Posterior vena cava (tissue), 2 donors: ENCODE results near the gene PGLYRP2. TPM values are rescaled to one million over a fixed set of nuclear protein-coding genes. Genes with fewer than 3 reads are reported as not detected.

Source experiments
- DNase-seq: peaks from one replicate; pipeline ENCODE4 v3.0.0-alpha.2; 2020; ENCODE audit warnings: low spot score
- intact Hi-C, 2 donors: fragments of 100-400 bp; cut with DNase I; formaldehyde crosslinking; loops; one replicate each; pipeline versions ENCODE4 v1.14.1 to v1.14.2; 2022 to 2023
- total RNA-seq, 2 donors: library from RNA; stranded (reverse); fragmentation: NEBNext Ultra II Directional; extraction: Animal tissue kit (Norgen Biotek cat#: 25700); gene quantifications; one replicate each; pipeline ENCODE4 v1.2.1, GENCODE V29; 2021
- donor health status: DM: yes; HTN: yes; CAD: no.
- donor health status: DM: yes; HTN: yes; CAD: no.

PGLYRP2 gene
- total RNA-seq, 2 donors from 2014 or later = not detected

DNA sequence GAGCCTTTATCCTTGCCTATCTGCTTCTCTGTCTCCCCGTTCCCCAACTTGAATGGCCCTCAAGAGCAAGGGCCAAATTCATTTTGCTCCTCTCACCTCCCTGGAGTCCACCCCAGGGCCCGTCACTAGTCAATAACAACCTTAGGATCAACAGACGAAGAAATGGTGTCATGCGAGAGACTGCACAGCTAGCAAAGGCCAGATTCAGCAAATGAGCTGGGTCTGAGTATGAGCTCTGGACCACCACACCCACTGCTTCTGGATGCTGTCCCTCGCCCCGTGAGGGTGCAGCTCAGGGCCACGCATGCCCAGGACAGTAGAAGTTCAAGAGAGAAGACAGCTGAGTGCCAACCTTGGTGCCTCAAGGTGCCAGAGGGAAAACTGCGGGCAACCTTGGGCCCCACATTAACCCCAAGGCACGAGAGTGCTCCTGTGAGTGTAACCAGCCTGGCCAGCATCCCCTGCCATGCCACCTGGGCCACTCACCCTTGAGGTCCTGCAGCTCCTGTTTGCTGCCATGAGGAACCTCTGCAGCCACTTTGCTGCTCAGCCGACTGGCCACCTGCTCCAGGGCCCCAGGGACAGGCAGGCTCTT is 48.7 kb downstream of the PGLYRP2 start:
- intact Hi-C loops = no loop called here
- DNase-seq = no peak

DNA sequence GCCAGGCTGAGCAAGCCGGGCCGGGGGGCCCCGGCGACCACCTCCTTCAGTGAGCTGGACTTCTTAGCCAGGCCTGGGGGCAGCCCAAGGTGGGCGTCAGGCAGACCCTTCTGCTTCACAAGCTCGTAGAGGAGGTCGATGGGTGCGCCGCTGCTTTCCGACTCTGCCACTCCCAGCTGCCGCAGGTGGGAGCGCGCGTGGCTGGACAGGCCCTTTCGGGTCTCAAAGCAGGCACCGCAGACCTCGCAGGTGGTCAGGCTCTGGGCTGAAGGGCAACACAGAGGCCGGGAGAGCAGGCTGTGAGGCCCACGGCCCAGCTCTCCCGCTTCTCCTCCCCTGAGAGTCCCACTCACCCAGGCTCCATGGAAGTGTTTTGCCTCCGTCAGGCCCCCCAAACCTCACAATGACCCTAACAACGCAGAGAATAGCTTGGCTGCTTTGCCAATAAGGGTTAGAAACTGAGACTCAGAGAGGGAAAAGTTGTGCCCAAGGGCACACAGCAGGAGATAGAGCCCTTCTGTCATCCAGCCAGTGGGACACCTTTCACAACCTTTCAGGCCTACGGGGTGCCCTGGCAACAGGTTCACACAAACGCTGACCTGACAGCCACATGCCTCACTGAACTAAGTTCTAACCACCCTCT is 49.4 kb downstream of the PGLYRP2 start:
- no peak for DNase-seq
- intact Hi-C loops = no loop called here

DNA sequence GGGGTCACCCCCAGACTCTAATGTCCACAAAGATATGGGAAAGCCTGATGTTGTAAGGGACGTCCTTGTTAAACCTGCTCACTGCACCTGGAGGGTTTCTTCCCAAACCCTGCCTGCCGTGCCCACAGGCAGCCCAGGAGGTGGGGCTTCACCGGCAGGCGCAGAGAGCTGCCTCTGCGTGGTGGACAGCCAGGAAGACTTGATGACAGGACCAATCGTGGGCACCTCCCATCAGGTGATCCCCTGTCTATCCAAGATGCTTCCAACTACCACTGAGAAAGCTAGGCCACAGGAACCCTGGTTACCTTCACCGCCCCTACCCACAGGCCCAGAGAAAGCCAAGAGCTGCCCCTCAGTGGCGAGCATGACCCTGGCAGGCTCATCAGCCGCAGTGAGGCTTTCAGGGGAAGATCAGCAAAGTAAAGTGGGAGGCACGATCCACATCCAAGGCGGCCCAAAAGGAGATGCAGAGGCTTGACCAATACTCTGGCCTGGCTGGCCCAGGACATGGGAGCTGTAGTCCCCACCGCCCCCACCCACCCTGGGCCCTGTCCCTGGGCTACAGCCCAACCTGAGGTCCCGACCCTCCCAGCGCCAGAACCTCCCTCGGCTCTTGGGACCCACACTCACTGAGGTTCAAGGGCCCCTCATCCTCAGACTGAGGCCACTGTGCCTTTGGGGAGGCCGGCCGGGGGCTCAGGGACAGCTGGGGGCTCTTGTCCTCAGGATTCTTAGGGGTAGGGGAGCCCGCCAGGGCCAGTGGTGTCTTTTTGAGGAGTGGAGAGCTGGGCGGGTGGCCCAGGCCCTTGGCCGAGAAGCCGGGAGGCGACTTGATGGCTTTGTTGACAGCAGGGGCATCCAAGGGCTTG is 50.1 kb downstream of the PGLYRP2 start:
- no peak for DNase-seq
- intact Hi-C loops = no loop called here

DNA sequence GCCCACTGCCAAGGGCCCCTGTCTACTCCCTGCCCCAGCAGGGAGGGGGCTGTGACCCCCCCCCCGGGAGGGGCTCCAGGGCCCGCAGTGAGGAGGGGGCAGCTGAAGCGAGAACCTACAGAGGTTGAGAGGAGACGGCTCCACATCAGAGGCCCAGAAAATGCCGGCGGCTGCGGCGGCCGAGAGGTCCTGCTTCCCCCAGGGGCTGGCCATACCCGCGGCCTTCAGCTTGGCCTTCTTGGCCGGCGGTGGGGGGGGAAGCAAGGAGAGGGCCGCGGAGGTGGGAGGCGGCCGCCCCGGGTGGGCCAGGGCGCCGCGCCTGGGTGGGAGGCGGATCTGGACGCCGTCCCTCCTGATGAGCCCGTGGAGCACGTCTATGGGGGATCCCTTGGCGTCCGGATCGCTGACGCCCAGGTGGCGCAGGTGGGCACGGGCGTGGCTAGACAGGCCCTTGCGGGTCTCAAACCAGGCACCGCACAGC is 51.3 kb downstream of the PGLYRP2 start:
- intact Hi-C loops = no loop called here
- no peak for DNase-seq

DNA sequence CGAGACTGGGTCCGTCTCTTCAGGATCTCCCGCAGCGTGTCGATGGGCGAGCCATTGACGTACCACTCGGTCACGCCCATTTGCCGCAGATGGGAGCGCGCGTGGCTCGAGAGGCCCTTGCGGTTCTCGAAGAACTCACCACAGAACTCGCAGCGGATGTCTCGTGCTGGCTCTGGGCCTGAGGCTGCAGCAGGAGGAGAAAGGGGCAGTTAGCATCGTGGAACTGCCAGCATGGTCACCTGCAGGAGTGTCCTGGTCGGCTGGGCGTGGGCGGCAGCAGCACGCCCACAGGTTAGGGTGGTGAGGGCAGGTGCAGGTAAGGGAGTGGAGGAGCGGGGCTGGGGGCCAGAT is 52.0 kb downstream of the PGLYRP2 start:
- intact Hi-C loops = no loop called here

DNA sequence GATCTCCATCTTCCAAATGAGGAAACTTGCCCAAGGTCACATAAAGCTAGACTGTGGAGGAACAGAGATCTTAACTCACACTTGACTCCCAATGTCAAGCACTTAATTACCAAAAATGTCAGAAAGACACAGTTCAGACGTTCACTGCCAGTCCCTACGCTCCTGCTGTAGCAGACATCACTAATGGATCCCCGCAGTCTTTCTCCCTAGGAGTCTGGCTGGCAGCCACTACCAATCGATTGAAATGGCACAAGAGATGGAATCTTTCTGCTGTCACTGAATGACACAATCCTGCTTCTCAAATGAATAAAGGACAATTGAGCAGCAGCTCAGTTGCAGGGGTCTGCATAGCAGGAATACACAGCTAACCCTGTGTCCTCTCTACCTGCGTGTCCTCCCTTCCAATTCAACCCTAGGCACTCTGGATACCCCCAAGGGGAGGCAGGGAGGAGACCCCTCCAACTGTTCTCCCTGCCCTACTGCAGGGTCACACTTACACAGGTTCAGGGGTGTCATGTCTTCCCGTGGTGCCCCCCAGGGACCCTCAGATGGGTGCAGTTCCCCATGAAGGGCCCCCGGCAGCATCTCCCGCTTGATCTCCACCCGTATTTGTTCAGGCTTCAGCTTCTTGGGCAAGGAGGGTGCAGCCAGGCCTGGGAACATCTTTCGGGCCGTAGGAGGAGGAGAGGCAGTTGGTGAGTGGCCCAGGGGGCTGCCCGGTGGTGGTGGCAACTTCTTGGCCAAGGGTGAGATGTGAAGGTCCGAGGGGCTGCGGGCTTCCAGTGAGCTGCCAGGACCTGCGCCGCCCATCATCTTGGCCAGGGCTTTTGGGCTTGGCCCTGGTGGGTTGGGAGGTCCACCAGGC is 52.6 kb downstream of the PGLYRP2 start:
- intact Hi-C loops = no loop called here
- no peak for DNase-seq

More for the DNA sequence above, 52.0 kb downstream of the PGLYRP2 start:
- DNase-seq = no peak

DNA sequence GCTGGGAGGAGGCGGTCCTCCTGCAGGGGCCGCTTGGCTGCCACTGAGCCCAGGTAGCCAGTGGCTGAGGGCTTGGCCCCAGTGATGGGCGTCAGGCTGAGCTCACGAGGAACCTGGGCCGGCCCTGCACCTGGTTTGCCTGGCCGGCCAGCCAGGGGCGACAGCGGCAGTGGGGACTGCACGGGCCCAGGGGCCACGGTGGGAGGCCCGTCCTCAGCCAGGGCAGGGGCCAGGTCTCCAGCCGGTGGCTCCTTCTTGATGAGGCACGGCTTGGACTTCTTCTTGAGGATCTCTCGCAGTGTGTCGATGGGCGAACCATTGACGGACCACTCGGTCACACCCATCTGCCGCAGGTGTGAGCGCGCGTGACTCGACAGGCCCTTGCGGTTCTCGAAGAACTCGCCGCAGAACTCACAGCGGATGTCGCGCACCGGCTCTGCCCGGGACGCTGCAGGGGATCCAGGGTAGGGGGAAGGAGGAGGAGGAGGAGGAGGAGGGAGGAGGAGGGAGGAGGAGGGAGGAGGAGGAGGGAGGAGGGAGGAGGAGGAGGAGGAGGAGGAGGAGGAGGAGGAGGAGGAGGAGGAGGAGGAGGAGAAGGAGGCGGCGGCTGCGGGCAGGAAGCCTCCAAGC is 53.9 kb downstream of the PGLYRP2 start:
- DNase-seq = no peak
- intact Hi-C loops = no loop called here

DNA sequence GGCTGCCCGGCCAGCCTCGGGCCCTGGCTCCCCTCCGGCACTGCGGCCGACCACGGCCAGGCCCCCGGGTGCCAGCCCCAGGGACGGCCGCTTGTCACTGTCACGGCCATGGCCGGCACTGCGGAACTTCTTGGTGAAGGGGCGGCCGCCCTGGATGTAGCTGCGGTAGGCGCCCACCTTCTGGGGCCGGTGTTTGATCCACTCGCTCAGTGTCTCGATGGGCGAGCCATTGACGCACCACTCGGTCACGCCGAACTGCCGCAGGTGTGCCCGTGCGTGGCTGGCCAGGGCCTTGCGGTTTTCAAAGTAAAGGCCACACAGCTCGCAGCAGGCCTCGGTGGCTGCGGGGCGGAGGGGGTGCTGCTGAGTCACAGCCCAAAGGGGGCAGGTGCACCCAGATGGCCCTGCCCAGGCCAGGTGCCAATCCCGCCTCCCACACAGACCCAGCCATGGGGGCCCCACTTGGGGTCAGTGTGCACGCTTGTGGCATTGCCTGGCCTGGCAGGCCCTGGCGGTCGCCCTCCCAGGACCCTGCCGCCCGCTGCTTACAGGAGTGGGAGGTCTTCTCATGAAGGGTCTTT is 54.5 kb downstream of the PGLYRP2 start:
- intact Hi-C loops = no loop called here
- DNase-seq = no peak

DNA sequence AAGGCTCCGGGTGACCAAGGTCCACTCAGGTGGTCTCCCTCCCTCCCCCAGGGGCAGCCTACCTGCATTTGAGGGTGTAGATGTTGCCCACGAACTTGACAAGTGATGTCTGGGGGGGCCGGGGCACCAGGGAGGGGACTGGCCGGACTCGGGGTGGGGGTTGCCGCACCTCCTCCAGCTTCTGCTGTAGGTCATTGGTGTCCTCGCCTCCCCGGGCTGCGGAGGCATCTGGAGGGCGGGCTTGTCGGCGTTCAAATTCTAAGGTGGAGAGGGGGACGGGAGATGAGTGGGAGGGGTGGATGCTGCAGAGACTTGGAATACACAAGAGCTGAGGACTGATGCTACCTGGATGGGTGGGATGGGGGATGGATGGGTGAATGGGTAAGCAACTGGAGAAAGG is 55.2 kb downstream of the PGLYRP2 start:
- DNase-seq = no peak
- intact Hi-C loops = no loop called here

DNA sequence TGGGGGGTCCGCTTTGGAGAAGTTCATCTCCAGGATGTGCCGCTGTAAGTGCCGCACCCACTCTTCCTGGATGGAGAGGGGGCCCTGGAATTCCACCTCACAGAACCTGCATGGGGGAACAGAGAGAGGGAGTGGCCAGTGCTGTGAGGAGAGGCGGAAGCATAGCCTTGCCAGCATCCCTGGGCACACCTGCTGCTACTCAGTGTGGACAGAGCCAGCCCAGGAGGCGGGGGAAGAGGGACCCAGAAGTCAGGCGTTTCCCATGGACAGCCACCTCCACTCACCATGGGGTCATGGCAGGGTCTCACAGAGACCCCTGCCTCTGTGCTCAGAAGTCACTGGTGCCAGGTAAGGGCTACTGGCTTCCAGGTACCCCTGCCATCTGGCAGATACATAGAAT is 56.2 kb downstream of the PGLYRP2 start:
- DNase-seq = no peak
- intact Hi-C loops = no loop called here

DNA sequence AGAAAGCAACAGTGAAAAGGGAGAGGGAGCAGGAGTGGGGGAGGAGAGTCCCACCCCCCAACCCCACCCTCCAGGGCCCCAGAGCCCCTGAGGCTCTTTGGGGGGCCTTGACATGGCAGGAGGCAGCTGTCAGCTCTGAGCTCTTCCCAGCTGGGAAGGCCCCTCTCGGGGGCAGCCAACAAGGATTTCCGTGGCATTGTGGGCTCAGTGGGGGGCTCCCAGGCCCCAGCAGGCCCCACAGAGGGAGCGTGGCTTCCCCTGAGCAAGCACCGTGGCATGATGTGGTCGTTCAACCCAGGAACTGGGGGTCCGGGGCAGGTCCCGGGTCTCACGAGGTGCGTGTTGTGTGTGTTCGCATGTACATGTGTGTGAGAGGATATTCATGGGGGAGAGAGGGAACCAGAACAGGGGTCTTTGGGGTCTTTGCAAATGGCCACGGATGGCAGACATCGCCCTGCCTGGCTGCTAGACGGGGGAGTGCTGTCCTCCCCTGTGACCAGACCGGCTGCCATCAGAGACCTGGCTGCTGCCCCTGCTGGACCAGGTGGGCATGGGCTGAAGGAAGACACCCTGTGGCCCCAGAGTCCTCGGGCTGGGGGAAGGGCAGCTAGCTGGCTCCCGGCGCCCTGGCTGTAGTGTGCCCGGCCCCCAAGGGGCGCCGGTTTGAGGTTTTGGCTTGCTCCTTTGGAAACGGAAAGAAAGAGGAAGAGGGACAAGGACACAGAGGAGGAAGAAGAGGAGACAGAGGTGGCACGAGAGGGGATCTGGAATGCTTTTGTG is 56.8 kb downstream of the PGLYRP2 start:
- no peak for DNase-seq
- intact Hi-C loops = no loop called here

DNA sequence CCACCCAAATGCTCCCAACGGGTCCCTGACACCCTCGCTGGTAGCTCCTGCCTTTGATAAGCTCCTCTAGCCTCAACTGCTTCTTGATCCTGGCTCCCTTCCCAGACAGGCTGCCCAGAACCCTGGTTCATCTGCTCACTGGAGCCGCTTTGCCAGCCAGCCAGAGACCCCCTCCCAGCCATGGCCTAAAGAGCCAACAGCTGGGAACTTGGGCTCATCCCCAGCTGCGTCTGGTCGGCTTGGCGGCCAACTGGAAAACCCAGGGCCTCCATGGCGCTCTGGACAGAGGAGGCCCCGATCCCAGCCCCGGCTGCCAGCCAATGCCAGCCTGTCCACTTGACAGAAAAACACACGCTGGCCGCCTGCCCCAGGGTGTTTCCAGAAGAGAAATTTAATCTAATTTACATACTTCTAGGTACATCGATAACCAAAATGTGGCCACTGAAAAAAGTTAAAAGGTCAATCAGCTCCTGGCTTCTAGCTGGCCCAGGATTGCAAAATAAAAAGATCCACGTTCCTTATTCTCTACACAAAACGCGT is 57.5 kb downstream of the PGLYRP2 start:
- intact Hi-C loops = no loop called here
- DNase-seq = no peak

DNA sequence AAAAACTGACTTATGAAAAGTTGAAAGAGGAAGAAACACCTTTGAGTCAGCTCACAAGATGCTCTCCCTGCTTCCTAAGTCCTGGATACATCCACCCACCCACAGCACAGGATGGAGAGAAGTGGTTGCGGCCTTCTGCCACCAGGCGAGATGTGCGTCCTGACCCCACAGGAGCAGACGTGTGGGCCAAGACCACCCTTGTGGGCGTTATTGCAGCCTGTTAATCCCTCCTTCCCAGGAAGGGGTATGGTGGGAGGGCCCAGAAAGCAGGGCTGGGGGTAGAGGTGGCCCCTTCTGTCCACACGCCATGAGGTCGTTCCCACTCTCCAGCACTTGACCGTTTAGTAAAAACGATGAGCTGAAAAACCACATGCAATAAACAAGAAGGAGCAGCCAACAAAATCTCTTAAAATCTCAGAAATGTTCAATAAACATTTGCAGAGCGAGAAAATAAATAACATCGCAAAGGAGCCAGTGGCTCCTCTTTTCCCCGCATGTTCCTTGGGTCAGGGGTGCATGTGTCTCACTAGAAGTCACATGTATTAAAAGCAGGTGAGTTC is 58.1 kb downstream of the PGLYRP2 start:
- intact Hi-C loops = no loop called here
- no peak for DNase-seq

DNA sequence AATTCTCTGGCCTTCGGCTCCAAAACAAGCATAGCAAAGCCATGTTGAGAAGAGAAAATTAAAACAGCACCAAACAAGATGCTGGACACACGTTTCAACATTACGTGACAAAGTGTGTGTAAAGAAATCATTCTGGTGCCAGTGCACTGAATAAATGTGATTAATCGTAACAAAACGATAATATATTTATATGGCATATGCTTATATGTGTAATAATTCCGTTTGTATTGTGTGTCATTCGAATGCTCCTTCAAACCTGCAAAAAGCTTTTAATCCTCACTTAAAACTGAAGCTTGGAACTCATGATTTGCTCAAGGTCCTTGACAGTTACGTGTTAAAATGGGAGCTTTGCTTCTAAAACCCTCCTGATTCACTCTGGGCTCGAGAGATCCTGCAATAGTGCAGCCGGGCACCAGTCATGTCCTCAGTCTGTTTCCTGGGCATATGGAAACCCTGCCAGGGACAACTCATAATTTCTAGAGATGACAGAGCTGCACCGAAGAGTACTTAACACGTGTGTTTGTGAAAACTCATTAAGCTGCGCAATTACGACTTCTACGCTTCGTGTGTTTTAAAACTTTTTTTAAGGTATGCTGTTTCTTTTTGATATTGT is 59.8 kb downstream of the PGLYRP2 start:
- intact Hi-C loops = no loop called here
- no peak for DNase-seq
